Measurements from ENCODE around the gene ENG. TPM values are rescaled to one million over a fixed set of nuclear protein-coding genes. Genes with fewer than 3 reads are reported as not detected.

The ENG gene
- total RNA-seq, 2 donors from 2014 or later, result 24.3 to 336 TPM

- intact Hi-C loops (cut with DNase I), result loop anchor here (1.0 to 5.0 kb wide), 2 partner anchors 20 to 140 kb away; partner anchors contain the start of gene TOR2A
- DNase-seq (ENCODE audit: low spot score), result no peak
- H3K4me3 ChIP-seq, result peak overlapping the region; percentile 45 to 52
- TF ChIP-seq CTCF (IDR thresholded peaks at IDR 0.05) (no peak), POLR2AphosphoS5 (IDR thresholded peaks at IDR 0.05) (no peak)
- WGBS, result 26% methylated on average over 21 of the region's 26 CpGs
- peak overlapping the region in 1 of 2 donors; percentile 51 for H3K27ac ChIP-seq
- H3K36me3 ChIP-seq, result no peaks in the 10 kb centered on the region
- H3K4me1 ChIP-seq (replicated peaks), result peaks cover 8% of the 10 kb centered on the region
- H3K9me3 ChIP-seq, result no peaks in the 10 kb centered on the region
- H3K27me3 ChIP-seq (replicated peaks; ENCODE audit: insufficient read depth), result no peaks in the 10 kb centered on the region
Observed at GRCh38 chr9:127876764-127877562, 22.5 kb upstream of the ENG start.

- H3K9me3 ChIP-seq, result no peaks in the 10 kb centered on the region
- no peak overlapping the region for H3K27ac ChIP-seq
- H3K27me3 ChIP-seq (replicated peaks; ENCODE audit: insufficient read depth), result no peaks in the 10 kb centered on the region
- H3K36me3 ChIP-seq, result no peaks in the 10 kb centered on the region
- peaks cover 8% of the 10 kb centered on the region for H3K4me1 ChIP-seq (replicated peaks)
- intact Hi-C loops (cut with DNase I), result loop anchor here (5.0 kb wide), 1 partner anchor 139 kb away; the partner anchor contains the start of gene TOR2A
- 82% methylated on average over 14 of the region's 14 CpGs for WGBS
- no peak for DNase-seq (ENCODE audit: low spot score)
- H3K4me3 ChIP-seq, result no peak overlapping the region
- no peak for TF ChIP-seq CTCF (IDR thresholded peaks at IDR 0.05)
- TF ChIP-seq POLR2A (IDR thresholded peaks at IDR 0.05), result no peak
- TF ChIP-seq POLR2AphosphoS5 (IDR thresholded peaks at IDR 0.05), result no peak
Observed at GRCh38 chr9:127876026-127876763, 21.7 kb upstream of the ENG start.

GRCh38 chr9:127875306-127875966 is 21.0 kb upstream of the ENG start:
- Histone ChIP-seq H3K36me3 (no peaks in the 10 kb centered on the region), H3K27ac (no peak overlapping the region), H3K27me3 (replicated peaks; ENCODE audit: insufficient read depth) (no peaks in the 10 kb centered on the region), H3K4me1 (replicated peaks) (peaks cover 8% of the 10 kb centered on the region), H3K4me3 (no peak overlapping the region), H3K9me3 (no peaks in the 10 kb centered on the region)
- 83% methylated on average over 10 of the region's 10 CpGs for WGBS
- intact Hi-C loops (cut with DNase I), result loop anchor here (5.0 kb wide), 1 partner anchor 138 kb away; the partner anchor contains the start of gene TOR2A
- no peak for TF ChIP-seq POLR2A (IDR thresholded peaks at IDR 0.05)
- no peak for TF ChIP-seq POLR2AphosphoS5 (IDR thresholded peaks at IDR 0.05)
- TF ChIP-seq CTCF (IDR thresholded peaks at IDR 0.05), result no peak
- DNase-seq (ENCODE audit: low spot score), result no peak

- Histone ChIP-seq H3K36me3 (no peaks in the 10 kb centered on the region), H3K4me1 (replicated peaks) (peaks cover 8% of the 10 kb centered on the region), H3K9me3 (no peaks in the 10 kb centered on the region), H3K4me3 (no peak overlapping the region), H3K27ac (no peak overlapping the region), H3K27me3 (replicated peaks; ENCODE audit: insufficient read depth) (no peaks in the 10 kb centered on the region)
- TF ChIP-seq CTCF (IDR thresholded peaks at IDR 0.05) (no peak), POLR2A (IDR thresholded peaks at IDR 0.05) (no peak), POLR2AphosphoS5 (IDR thresholded peaks at IDR 0.05) (no peak)
- no peak for DNase-seq (ENCODE audit: low spot score)
- intact Hi-C loops (cut with DNase I), result loop anchor here (5.0 kb wide), 3 partner anchors 38 to 282 kb away; partner anchors contain the start of gene TOR2A
- WGBS, result 67% methylated on average over 19 of the region's 19 CpGs
Observed at GRCh38 chr9:127874301-127875221, 20.1 kb upstream of the ENG start.
